DMS53 treated with DMSO at 0.1 percent for 48 hours (cell line): Measurements from ENCODE around the gene TRDMT1.

ENCODE experiments used
- DNase-seq: peaks from one replicate; lab custom pipeline; 2025; ENCODE audit not compliant: unreplicated experiment; lab: John Stamatoyannopoulos, UW

Gene TRDMT1

DNA sequence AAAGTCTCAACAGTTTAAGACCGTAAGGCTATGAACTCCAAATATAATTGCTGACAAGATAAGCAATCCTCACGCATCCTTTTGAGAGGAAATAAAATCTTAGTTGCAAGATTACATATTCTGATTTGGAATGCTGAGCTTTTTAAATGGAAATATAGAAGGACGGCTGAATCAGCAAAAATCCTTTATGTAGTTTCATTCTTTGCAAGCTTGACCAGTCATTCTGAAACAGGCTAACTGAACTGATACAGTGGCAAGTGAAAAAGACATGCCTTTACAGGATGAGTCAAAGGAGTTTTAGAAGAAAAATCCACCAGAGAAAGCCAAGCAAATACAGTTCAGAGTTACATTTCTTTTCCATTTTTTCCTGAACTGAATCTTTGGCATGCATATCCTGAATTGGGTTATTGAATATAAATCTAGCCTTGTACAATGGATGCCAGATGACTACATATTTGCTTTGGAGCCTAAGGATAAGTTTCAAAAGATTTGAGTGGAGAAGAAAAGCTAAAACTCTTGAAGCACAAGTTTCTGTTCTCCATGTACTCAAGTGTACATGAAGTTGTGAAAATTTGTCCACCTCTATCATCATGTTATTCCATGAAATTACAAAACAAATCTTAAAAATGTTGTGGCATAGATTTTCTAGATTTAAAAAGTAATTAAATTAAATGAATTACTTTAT is 30.9 kb upstream of the TRDMT1 start:
- no peak for DNase-seq

DNA sequence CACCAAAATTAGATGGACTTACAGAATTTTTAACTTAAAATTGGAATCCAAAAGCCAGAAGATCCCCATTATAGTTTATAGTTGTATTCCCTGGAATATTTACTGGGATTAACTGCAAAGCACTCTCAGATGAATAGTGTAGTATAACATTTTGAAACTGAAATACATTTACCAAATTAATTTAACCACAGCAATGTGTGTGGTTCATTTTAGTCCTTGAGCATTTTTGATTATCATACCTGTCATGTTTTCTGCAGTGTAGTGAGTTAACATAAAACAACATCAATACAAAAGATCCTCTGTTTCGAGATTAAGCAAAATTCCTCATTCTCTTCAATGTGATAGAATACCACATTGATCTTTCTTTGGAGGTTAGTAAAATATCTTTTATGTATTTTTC is 30.3 kb upstream of the TRDMT1 start:
- no peak for DNase-seq

DNA sequence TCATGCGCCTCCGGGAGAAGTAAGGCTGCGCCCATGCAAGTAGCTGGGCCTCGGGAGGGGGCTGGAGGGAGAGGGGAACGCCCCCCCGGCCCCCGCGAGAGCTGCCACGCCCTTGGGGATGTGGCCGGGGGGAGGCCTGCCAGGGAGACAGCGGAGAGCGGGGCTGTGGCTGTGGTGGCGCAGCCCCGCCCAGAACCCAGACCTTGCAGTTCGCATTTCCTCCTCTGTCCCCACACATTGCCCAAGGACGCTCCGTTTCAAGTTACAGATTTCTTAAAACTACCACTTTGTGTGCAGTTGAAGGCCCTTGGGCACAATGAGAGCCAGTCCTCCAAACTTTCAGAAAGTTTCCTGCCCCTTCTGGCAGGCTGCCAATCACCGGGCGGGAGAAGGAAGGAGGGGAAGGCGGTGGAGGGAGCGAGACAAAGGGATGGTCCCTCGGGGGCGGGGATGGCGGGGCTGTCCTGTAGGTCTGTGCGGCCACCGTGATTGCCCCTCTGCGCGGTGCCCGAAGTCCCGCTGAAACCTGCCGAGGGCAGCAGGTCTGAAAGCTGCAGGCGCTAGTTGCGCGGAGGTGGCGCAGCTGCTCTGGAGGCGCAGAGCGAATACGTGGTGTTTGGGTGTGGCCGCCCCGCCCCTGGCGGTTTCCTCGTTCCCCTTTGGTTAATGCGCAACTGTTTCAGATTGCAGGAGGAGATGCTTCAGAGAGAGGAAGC is 28.7 kb upstream of the TRDMT1 start:
- peak; percentile 67 for DNase-seq

DNA sequence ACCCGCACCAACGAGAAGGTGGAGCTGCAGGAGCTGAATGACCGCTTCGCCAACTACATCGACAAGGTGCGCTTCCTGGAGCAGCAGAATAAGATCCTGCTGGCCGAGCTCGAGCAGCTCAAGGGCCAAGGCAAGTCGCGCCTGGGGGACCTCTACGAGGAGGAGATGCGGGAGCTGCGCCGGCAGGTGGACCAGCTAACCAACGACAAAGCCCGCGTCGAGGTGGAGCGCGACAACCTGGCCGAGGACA is 28.2 kb upstream of the TRDMT1 start:
- DNase-seq = no peak

DNA sequence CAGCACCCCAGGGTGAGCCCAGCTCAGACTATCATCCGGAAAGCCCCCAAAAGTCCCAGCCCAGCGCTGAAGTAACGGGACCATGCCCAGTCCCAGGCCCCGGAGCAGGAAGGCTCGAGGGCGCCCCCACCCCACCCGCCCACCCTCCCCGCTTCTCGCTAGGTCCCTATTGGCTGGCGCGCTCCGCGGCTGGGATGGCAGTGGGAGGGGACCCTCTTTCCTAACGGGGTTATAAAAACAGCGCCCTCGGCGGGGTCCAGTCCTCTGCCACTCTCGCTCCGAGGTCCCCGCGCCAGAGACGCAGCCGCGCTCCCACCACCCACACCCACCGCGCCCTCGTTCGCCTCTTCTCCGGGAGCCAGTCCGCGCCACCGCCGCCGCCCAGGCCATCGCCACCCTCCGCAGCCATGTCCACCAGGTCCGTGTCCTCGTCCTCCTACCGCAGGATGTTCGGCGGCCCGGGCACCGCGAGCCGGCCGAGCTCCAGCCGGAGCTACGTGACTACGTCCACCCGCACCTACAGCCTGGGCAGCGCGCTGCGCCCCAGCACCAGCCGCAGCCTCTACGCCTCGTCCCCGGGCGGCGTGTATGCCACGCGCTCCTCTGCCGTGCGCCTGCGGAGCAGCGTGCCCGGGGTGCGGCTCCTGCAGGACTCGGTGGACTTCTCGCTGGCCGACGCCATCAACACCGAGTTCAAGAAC is 27.7 kb upstream of the TRDMT1 start:
- DNase-seq = no peak

DNA sequence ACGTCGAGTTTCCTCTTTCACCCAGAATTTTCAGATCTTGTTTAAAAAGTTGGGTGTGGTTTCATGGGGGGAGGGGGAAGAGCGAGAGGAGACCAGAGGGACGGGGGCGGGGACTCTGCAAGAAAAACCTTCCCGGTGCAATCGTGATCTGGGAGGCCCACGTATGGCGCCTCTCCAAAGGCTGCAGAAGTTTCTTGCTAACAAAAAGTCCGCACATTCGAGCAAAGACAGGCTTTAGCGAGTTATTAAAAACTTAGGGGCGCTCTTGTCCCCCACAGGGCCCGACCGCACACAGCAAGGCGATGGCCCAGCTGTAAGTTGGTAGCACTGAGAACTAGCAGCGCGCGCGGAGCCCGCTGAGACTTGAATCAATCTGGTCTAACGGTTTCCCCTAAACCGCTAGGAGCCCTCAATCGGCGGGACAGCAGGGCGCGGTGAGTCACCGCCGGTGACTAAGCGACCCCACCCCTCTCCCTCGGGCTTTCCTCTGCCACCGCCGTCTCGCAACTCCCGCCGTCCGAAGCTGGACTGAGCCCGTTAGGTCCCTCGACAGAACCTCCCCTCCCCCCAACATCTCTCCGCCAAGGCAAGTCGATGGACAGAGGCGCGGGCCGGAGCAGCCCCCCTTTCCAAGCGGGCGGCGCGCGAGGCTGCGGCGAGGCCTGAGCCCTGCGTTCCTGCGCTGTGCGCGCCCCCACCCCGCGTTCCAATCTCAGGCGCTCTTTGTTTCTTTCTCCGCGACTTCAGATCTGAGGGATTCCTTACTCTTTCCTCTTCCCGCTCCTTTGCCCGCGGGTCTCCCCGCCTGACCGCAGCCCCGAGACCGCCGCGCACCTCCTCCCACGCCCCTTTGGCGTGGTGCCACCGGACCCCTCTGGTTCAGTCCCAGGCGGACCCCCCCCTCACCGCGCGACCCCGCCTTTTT is 26.9 kb upstream of the TRDMT1 start, which contains the start of gene VIM:
TSS of gene VIM (plus strand) at position 151 of the 925 bp plus-strand sequence. CDS start 1,182 bp downstream, outside the sequence.
- DNase-seq = peak; percentile 11

DNA sequence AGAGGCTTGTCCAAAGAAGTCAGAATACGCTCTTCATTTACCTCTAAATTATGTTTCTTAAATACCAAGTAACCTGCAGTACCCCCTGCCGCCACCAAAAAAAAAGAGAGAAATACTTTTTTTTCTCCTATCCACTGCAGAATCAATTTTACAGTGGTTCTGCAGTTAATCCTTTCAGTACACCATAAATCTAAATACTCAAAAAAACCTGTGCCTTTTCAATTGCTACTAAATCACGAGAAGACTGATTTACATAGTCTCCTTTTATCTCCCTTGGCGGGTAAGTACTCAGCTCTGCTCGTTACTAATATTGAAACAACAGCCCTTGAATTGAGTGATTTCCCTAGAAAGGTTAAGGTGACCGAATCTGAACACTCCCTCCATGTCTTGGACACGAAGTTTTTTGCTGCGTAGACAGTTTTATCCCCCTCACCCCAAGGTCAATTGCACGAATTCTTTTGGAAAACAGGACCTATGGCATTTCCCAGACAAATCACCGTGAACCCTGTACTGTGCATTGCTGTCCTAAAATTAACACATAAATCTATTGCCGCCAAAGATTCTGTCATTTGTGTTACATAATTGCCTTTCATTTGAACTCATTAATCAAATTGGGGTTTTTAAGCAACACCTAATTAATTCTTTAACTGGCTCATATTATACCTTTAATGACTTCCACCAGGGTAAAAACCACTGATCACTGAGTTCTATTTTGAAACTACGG is 26.1 kb upstream of the TRDMT1 start:
- DNase-seq = no peak

DNA sequence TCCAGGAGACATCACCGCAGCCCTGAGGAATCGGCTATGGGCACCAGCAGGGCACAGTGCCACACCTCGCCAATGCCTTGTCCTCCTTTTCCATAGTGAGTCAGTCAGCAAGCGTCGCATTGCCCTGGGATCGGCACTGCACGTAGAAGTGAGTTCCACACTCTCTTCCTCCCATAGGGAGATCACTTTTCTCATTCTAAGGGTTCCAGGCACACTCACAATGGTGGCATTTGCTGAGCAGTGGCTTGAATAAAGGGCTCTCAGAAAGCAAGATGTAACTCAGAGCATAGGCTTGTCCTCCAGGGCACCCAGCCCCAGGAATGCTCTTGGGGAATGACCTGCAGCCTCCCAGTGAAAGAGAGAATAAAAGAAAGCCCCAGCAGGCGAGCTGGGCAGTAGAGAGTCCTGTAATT is 25.4 kb upstream of the TRDMT1 start:
- no peak for DNase-seq

DNA sequence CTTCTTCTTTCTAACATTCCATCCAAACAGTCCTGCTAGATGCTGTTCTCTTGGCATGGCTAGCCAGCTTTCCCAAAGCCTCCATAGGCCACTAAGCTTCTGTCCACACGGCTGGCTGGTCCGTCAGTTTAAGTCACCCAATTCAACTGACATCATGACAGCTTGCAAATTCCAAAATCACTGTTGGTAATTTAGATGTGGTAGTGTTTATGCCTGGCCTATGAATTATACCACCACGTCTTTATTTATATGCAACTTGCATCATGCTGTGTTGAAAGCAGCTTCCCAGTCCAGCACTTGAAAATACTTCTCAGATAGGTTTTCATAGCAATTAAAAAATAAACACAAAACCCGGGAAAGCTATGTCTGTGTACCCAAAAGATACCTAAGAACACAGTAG is 24.3 kb upstream of the TRDMT1 start:
- no peak for DNase-seq

DNA sequence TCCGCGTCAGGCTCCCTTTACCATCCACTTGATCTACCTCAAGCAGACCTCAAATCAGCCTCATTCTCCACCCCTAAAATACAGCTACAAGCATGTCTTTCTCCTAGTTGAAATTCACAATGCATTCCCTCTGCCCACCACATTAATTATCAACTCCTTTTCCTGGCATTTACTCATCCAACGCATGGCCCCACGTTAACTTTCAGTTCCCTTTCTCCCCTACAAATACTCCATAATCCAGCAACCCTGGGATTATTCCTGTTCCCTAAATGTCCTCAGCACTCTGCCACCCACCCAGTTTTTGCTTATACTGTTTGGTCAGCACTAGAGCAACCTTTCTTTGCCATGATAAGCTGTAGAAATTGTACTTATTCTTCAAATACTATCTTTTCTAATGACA is 20.9 kb upstream of the TRDMT1 start:
- no peak for DNase-seq

DNA sequence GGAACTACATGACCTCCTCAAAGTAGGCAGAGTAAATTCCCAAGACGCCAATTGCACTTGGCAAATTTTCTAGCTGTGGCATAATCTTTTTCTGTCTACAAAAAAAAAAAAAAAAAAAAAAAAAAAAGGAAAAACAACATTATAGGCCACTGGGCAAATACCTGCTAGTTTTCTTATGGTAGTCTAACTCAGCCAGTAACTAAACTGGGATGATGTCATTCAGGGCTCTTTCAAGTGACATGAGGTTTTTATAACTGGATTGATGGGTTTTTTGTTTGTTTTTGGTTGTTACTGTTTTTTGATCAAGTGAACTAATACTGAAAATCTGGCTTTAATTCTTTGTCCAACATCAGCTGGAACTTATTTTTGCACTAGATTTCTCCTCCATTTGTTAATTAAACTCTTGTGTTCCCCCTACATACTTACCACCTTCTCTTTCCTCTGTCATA is 19.2 kb upstream of the TRDMT1 start:
- peak; percentile 76 for DNase-seq

DNA sequence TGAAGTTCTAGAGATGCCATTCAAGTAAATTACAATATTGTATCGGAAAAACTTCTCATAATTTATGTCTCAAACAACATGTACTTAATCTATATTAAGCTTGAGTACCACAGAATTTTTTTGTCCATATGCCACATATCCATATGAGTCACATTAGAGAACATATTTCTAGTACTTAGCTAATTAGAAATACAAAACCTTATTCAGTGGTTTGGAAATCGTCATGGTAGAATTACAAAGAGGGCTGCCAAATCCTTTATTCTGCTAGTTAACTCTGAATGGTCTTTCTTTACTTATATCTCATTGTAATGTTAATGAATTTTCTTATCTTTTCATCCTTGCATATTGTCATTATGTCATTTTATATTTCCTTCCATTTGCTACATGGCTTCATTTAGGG is 17.6 kb upstream of the TRDMT1 start:
- DNase-seq = no peak

DNA sequence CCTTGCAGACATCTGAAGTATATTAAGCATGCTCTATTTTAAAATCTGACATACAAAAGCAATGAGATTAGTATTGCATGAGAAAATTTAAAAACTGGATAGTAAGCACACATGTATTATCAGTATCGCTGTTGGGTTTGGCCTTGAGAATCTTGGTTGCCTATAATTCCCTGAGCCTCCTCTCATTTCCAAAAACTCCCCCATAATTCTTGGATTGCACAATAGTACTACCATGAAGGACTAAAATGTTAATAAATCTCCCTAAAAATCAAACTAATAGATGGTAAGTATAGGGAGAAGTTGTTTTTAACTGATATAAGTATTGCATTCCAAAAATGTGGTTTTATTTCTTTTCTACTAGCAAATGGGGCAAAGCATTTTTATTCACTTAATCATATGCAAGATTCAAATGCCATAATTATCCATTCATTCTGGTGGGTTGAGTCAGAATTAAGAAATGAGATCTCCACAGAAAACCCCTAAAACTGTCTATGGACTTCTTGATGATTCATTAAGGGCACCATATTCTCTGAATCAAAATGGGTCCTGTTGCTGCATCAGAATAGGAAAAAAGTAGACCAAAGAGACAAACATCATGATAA is 16.3 kb upstream of the TRDMT1 start:
- DNase-seq = no peak

DNA sequence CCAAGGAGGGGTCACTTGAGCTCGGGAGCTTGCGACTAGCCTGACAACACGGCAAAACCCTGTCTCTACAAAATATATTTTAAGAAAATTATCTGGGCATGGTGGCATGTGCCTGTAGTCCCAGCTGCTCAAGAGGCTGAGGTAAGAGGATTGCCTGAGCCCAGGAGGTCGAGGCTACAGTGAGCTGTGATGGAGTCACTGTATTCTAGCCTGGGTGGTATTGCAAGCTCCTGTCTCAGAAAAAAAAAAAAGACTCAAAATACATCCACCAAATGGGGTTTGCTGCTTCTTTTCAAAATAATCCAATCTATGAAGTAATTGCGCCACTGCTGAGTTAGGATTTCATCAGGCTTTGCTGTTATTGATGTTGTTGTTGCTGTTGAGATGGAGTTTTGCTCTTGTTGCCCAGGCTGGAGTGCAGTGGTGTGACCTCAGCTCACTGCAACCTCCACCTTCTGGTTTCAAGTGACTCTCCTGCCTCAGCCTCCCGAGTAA is 15.5 kb upstream of the TRDMT1 start:
- no peak for DNase-seq

DNA sequence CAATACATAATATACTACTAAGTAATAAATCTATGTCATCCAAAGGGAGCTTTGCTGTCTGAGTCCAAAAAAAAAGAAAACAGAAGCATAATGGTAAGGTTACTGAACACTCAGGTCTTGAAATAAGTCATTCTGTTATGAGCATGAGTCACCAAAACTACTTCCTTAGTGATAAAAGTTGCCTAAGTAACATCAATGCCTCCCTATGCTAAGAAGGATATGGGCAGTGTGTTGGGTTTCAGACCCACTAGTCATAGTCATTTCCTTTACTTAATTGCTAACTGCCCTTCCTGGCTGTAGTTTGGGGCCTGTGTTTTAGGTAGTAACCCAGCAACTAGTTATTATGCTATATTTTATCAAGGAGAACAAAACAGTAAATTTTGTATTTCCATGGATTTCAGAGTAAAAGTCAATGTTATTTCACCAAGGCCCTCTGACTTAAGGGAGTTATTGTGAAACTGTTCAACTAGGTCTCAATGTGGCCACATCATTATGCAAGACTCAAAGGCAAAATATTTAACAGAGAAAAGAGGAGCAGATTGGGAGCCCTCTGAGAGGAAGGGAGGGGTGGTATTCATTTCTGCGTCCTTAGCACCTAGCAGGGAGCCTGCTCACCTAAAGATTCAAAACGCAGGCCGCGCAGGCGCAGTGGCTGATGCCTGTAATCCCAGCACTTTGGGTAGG is 14.9 kb upstream of the TRDMT1 start:
- DNase-seq = peak; percentile 41

DNA sequence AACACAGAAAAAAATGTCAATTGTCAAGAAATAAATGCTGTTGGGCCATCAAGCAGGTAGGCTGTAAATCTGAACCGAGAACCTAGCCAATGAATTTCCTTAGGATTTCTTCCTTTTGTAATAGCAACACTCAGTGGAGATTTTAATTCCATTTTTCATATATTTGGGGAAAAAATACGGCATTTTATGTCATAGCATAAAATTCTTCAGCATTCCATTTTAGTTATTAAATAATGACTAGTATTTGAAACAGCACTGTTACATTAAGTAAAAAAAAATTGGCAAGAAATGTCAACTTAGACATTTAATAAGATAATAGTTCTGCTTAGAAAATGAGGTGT is 14.3 kb upstream of the TRDMT1 start:
- DNase-seq = no peak

DNA sequence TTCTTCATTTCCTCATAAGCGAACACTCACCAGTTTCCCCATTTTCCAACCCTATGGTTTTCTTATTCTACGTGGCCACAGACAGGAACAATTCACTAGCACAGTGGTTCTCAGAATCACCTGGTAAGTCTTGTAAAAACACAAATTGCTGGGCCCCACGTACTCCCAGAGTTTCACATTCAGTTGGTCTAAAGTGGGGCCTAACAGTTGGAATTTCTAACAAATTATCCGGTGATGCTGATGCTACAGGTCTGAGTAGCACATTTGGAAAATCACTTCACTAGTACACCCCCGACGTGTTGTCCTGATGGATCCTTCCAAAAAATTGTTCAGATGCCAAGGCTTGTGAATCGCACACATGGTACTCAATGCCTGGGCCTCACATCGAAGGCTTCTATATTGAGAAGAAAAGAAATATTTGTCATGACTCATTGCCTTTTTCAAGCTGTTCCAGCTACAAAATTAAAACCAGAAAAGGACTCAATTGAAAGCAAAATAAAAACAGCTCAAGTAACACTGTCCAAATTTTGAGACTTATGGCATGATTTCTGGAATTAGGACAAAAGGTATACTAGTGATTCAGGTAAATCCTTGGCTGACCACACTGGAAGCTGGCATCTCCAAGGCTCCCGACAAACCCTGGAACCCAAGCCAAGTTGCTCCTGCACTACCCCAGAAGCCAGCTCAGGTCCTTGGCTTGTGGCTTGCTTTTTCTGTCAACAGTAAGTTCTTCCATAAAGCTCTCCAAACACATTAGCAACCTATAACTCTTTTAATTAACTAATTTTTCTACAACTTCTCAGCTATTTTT is 13.7 kb upstream of the TRDMT1 start:
- DNase-seq = no peak

DNA sequence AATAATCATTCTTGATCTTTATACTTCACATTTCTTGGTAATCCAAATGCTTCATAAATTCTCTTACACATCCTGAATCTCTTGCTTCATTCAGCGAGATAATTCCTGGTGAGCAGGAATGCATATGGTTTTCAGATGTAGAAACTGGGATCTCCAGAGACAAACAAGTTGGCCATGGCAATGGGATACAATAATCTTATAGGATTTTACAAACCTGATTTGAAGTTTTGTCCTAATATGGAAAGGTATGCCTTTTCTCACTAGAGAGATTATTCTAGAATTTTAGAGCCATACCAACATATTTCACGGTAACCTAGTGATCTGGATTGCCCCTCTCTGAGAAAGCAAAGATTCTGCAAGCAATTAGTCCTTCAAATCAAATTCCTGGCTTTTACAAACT is 13.1 kb upstream of the TRDMT1 start:
- no peak for DNase-seq
